Measurements from ENCODE around the gene TMC2. TPM values are rescaled to one million over a fixed set of nuclear protein-coding genes. Genes with fewer than 3 reads are reported as not detected.

TMC2 gene
- total RNA-seq, 2 donors from 2014 or later = 0.26 TPM; not detected in 1

DNA sequence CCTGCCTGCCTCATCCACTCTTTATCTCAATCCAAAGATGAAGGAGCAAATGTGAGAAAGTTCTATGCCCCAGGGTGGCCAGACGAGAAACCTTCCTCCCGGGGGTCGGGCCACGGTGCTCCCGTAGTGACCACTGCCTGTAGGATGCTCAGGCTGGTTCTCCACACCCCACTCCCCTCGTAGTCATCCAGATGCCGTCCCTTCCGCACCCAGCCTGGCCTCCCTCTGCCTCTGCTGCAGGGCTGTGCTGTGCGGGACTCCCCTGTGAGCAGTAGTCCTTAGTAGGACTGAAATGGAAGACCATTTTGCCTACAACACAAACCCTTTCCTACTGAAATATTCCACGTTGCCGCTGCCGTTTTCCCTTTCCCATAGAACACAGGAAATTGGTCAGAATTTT, 2.0 kb downstream of the TMC2 start:
- Histone ChIP-seq H3K27ac (no peak overlapping the region), H3K36me3 (replicated peaks in 1 of 2; ENCODE audit: insufficient read depth in 1 of 2, low read depth in 2 of 2) (no peaks in the 10 kb centered on the region), H3K4me3 (no peak overlapping the region), H3K27me3 (no peaks in the 10 kb centered on the region), H3K9me3 (no peaks in the 10 kb centered on the region), H3K4me1 (no peaks in the 10 kb centered on the region)
- intact Hi-C loops (cut with DNase I) = no loop called here
- DNase-seq = no peak
- ATAC-seq = no peak
- TF ChIP-seq, protein P1, sequence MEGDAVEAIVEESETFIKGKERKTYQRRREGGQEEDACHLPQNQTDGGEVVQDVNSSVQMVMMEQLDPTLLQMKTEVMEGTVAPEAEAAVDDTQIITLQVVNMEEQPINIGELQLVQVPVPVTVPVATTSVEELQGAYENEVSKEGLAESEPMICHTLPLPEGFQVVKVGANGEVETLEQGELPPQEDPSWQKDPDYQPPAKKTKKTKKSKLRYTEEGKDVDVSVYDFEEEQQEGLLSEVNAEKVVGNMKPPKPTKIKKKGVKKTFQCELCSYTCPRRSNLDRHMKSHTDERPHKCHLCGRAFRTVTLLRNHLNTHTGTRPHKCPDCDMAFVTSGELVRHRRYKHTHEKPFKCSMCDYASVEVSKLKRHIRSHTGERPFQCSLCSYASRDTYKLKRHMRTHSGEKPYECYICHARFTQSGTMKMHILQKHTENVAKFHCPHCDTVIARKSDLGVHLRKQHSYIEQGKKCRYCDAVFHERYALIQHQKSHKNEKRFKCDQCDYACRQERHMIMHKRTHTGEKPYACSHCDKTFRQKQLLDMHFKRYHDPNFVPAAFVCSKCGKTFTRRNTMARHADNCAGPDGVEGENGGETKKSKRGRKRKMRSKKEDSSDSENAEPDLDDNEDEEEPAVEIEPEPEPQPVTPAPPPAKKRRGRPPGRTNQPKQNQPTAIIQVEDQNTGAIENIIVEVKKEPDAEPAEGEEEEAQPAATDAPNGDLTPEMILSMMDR (IDR thresholded peaks at IDR 0.05) = no peak
- TF ChIP-seq POLR2A (IDR thresholded peaks at IDR 0.05) = no peak
- WGBS, 2 donors = 64 to 66% methylated on average over 4 to 12 of the region's 12 CpGs

DNA sequence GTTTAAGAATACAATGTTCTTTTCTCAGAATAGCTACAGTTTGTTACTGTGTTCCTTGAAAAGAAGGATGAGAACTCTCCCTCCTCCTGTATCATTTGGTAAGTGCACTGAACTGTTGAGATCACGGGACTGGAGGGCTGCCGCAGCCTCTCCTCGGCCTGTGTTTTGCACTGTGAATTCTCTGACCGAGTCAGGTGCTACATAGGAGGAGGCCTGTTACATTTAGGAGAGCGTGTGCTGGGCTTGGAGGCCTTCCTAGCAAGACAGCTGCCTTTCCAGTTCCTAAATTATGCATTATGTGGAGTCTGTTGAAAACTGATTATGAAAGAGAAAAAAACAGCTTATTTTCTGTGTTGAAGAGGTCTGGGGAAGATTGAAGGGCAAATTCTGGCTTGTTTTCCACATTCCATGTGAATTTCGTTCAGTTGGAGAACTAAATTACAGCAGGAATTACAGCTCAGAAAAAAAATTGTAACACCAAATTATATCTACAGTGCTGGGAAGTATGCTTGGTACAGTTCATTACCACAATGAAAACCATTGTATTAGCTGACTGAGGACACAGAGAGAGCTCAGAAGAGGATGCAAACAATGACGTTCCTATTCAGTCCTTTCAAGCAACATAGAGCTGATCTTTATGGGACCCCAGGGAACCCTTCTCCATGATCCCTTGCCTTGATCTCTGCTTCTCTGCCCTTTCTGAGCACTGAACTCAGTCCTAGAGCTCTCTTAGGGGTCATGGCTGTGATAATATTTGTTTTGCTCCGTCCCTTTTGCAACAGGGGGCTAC, 2.8 kb downstream of the TMC2 start:
- ATAC-seq (no peak), DNase-seq (no peak)
- H3K4me3 ChIP-seq = no peak overlapping the region
- H3K36me3 ChIP-seq (replicated peaks in 1 of 2; ENCODE audit: insufficient read depth in 1 of 2, low read depth in 2 of 2) = no peaks in the 10 kb centered on the region
- H3K27me3 ChIP-seq = no peaks in the 10 kb centered on the region
- 41% methylated on average over 8 of the region's 8 CpGs for WGBS, 2 donors
- intact Hi-C loops (cut with DNase I) = no loop called here
- H3K9me3 ChIP-seq = no peaks in the 10 kb centered on the region
- TF ChIP-seq, protein P1 (IDR thresholded peaks at IDR 0.05) = no peak
- no peak for TF ChIP-seq POLR2A (IDR thresholded peaks at IDR 0.05)
- H3K27ac ChIP-seq = no peak overlapping the region
- H3K4me1 ChIP-seq = no peaks in the 10 kb centered on the region

DNA sequence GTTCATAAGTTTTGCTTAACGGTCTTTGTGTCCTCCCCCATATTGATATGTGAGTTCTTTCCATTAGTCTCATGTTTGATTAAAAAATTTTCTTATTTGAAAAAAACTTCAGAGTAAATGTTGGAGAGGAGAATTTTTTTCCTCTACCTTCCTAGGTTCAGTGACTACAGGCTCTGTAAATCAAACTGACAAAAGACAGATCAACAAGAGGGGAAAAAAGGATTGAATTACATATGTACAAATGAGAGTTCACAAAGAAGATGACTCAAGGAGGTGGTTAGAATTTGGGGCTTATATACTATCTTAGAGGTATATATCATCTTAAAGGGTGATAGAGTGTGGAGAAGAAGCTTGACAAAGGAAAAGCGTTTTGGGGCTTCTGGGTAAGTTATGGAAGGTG, 5.6 kb downstream of the TMC2 start:
- Histone ChIP-seq H3K27ac (no peak overlapping the region), H3K9me3 (no peaks in the 10 kb centered on the region), H3K27me3 (no peaks in the 10 kb centered on the region), H3K4me3 (no peak overlapping the region), H3K36me3 (replicated peaks in 1 of 2; ENCODE audit: insufficient read depth in 1 of 2, low read depth in 2 of 2) (no peaks in the 10 kb centered on the region), H3K4me1 (no peaks in the 10 kb centered on the region)
- TF ChIP-seq, protein P1 (IDR thresholded peaks at IDR 0.05) = no peak
- no peak for TF ChIP-seq POLR2A (IDR thresholded peaks at IDR 0.05)
- 69 to 77% methylated on average over 2 of the region's 2 CpGs for WGBS, 2 donors
- ATAC-seq (no peak), DNase-seq (no peak)
- intact Hi-C loops (cut with DNase I) = no loop called here

DNA sequence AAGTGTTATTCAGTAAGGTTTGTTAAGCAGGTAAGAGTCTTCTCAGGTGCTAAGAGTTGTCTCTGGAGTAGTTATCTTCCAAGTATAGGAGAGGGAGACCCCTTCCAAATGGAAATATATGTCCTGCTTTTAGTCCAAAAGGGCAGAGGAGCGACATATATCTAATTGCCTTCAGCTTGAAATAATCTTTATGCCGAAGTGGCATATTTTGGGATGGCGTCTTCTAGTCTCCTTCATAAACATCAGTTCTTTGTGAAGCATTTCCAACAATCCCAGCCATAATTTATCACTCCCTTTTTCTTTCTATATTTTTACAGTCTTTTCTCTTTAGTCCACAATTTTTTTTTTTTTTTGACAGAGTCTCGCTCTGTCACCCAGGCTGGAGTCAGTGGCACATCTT, 6.0 kb downstream of the TMC2 start:
- no peaks in the 10 kb centered on the region for H3K9me3 ChIP-seq
- 71 to 76% methylated on average over 4 of the region's 4 CpGs for WGBS, 2 donors
- H3K4me3 ChIP-seq = no peak overlapping the region
- TF ChIP-seq, protein P1 (IDR thresholded peaks at IDR 0.05) = no peak
- no peak for TF ChIP-seq POLR2A (IDR thresholded peaks at IDR 0.05)
- intact Hi-C loops (cut with DNase I) = no loop called here
- no peaks in the 10 kb centered on the region for H3K4me1 ChIP-seq
- ATAC-seq (no peak), DNase-seq (no peak)
- no peak overlapping the region for H3K27ac ChIP-seq
- no peaks in the 10 kb centered on the region for H3K27me3 ChIP-seq
- H3K36me3 ChIP-seq (replicated peaks in 1 of 2; ENCODE audit: insufficient read depth in 1 of 2, low read depth in 2 of 2) = no peaks in the 10 kb centered on the region

DNA sequence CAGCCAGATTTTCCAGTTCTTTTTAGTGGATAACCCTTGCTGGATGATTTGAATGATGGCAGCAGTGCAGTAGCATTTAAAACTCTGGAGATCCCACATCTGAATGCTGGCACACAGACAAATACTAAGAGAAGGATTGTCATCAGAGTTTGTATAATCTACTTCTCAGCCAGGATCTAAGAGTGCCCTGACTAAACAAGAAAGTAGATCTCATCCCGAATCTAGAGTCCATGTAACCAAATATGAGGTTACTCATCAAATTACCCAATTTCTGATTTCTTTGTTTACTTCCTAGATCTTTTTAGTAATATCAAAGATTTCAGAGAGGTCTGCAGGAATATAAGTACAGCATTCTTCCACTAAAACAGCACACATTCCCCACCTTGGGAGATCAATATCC, 7.8 kb downstream of the TMC2 start:
- 59 to 71% methylated on average over 1 of the region's 1 CpG for WGBS, 2 donors
- no peak overlapping the region for H3K27ac ChIP-seq
- no peak for TF ChIP-seq POLR2A (IDR thresholded peaks at IDR 0.05)
- TF ChIP-seq, protein P1 (IDR thresholded peaks at IDR 0.05) = no peak

More for the DNA sequence above, 7.8 kb downstream of the TMC2 start:
- Histone ChIP-seq H3K4me3 (no peak overlapping the region), H3K9me3 (no peaks in the 10 kb centered on the region), H3K36me3 (replicated peaks in 1 of 2; ENCODE audit: insufficient read depth in 1 of 2, low read depth in 2 of 2) (no peaks in the 10 kb centered on the region), H3K4me1 (no peaks in the 10 kb centered on the region), H3K27me3 (no peaks in the 10 kb centered on the region)
- intact Hi-C loops (cut with DNase I) = no loop called here
- ATAC-seq (no peak), DNase-seq (no peak)
